ENCODE data around the gene KL.

DNA sequence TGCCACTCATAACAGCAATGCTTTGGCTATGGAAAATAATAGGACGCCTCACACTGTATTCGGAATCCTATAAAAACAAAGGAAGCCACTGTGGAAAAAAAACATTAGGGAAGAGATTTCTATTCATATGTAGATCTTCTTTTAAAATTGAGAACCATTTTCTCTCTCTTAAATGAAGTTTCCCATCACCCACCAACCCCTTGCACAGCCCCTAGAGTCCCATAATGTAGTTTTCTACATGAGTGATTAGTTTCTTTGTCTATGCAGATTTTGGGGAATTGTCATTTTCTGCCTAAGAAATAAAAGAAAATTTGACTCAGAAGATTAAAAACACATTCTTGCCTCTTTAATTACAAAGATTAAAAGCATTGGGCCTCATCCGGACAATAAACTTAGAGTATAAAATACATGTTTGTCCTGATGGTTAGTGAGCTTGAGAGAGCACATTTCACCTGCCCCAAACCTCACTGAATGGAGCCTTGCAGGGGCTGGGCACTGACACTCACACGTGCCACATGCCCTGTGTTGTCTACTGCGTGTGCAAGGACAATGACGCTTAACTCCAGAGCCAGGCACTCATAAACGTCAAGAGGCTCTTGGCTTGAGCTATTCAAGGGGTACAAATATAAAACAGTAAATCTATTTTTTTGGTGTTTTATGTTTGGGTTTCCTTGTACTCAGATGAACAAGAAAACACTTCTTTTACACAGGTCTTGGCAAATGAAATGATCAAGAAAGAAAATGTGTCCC lies 40.0 kb upstream of the KL start:
- TF ChIP-seq TCF12 (IDR thresholded peaks at IDR 0.05; ENCODE audit: low read depth) (no peak), TEAD4 (IDR thresholded peaks at IDR 0.05) (no peak), YY1 (IDR thresholded peaks at IDR 0.05; ENCODE audit: low read depth) (no peak), ZBTB7A (IDR thresholded peaks at IDR 0.05; ENCODE audit: low read depth) (no peak), TAF1 (IDR thresholded peaks at IDR 0.05; ENCODE audit: low read depth) (no peak), EP300 (IDR thresholded peaks at IDR 0.05; ENCODE audit: borderline replicate concordance) (no peak), RAD21 (IDR thresholded peaks at IDR 0.05; ENCODE audit: low read depth) (no peak), CEBPB (IDR thresholded peaks at IDR 0.05) (no peak), EGR1 (IDR thresholded peaks at IDR 0.05) (no peak)
- TF ChIP-seq, protein P1, sequence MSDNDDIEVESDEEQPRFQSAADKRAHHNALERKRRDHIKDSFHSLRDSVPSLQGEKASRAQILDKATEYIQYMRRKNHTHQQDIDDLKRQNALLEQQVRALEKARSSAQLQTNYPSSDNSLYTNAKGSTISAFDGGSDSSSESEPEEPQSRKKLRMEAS (IDR thresholded peaks at IDR 0.05) = no peak
- TF ChIP-seq, protein P2, sequence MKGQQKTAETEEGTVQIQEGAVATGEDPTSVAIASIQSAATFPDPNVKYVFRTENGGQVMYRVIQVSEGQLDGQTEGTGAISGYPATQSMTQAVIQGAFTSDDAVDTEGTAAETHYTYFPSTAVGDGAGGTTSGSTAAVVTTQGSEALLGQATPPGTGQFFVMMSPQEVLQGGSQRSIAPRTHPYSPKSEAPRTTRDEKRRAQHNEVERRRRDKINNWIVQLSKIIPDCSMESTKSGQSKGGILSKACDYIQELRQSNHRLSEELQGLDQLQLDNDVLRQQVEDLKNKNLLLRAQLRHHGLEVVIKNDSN (IDR thresholded peaks at IDR 0.05) = no peak
- TF ChIP-seq, protein P3, sequence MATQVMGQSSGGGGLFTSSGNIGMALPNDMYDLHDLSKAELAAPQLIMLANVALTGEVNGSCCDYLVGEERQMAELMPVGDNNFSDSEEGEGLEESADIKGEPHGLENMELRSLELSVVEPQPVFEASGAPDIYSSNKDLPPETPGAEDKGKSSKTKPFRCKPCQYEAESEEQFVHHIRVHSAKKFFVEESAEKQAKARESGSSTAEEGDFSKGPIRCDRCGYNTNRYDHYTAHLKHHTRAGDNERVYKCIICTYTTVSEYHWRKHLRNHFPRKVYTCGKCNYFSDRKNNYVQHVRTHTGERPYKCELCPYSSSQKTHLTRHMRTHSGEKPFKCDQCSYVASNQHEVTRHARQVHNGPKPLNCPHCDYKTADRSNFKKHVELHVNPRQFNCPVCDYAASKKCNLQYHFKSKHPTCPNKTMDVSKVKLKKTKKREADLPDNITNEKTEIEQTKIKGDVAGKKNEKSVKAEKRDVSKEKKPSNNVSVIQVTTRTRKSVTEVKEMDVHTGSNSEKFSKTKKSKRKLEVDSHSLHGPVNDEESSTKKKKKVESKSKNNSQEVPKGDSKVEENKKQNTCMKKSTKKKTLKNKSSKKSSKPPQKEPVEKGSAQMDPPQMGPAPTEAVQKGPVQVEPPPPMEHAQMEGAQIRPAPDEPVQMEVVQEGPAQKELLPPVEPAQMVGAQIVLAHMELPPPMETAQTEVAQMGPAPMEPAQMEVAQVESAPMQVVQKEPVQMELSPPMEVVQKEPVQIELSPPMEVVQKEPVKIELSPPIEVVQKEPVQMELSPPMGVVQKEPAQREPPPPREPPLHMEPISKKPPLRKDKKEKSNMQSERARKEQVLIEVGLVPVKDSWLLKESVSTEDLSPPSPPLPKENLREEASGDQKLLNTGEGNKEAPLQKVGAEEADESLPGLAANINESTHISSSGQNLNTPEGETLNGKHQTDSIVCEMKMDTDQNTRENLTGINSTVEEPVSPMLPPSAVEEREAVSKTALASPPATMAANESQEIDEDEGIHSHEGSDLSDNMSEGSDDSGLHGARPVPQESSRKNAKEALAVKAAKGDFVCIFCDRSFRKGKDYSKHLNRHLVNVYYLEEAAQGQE (IDR thresholded peaks at IDR 0.05; ENCODE audit: low read depth) = no peak

All from Ishikawa (cell line).